HG02943 (cell line): ENCODE measurements around the gene GALNT18.
"Not testable (repeated sequence)": the region's sequence is repeated elsewhere in the genome, so short reads cannot be mapped to it uniquely, and the experiment has no call there.

ENCODE experiments used
- ATAC-seq: cut with Tn5 transposase; IDR thresholded peaks from one replicate; pipeline ENCODE4 v1.9.1; 2021; ENCODE audit warnings: mild to moderate bottlenecking, low read depth, moderate library complexity; ENCODE audit not compliant: unreplicated experiment

GALNT18 gene

GRCh38 chr11:11372461-11372860 is 249.3 kb downstream of the GALNT18 start:
- no peak for ATAC-seq

GRCh38 chr11:11370962-11371303 is 250.9 kb downstream of the GALNT18 start:
- ATAC-seq: no peak

- no peak for ATAC-seq
These were observed 251.4 kb downstream of the GALNT18 start for GRCh38 chr11:11370255-11370961.

- ATAC-seq: no peak
These were observed 255.0 kb downstream of the GALNT18 start for GRCh38 chr11:11366793-11367192.

- ATAC-seq: no peak
These were observed 258.1 kb downstream of the GALNT18 start for GRCh38 chr11:11363674-11364073.

- no peak for ATAC-seq
These were observed 262.2 kb downstream of the GALNT18 start for GRCh38 chr11:11359611-11360010.

- no peak for ATAC-seq
These were observed 265.0 kb downstream of the GALNT18 start for GRCh38 chr11:11356842-11357241.

- not testable (repeated sequence) for ATAC-seq
These were observed 268.9 kb downstream of the GALNT18 start, which contains the start of gene CSNK2A3 for GRCh38 chr11:11352878-11353277. CSNK2A3 (minus strand) TSS chr11:11353250; CDS start chr11:11353119, 131 bp downstream.

- not testable (repeated sequence) for ATAC-seq
These were observed 270.0 kb downstream of the GALNT18 start for GRCh38 chr11:11351851-11352250.

- no peak for ATAC-seq
These were observed 270.7 kb downstream of the GALNT18 start for GRCh38 chr11:11351042-11351586.

- ATAC-seq: no peak
These were observed 271.9 kb downstream of the GALNT18 start for GRCh38 chr11:11349870-11350337.

GRCh38 chr11:11349106-11349825 is 272.5 kb downstream of the GALNT18 start:
- no peak for ATAC-seq

GRCh38 chr11:11348303-11348702 is 273.5 kb downstream of the GALNT18 start:
- no peak for ATAC-seq

- ATAC-seq: no peak
These were observed 274.2 kb downstream of the GALNT18 start for GRCh38 chr11:11347592-11347991.

GRCh38 chr11:11346303-11346702 is 275.5 kb downstream of the GALNT18 start:
- ATAC-seq: no peak

GRCh38 chr11:11345099-11345498 is 276.7 kb downstream of the GALNT18 start:
- no peak for ATAC-seq

- no peak for ATAC-seq
These were observed 277.8 kb downstream of the GALNT18 start for GRCh38 chr11:11344045-11344444.

GRCh38 chr11:11338304-11338703 is 283.5 kb downstream of the GALNT18 start:
- ATAC-seq: no peak

- ATAC-seq: no peak
These were observed 285.1 kb downstream of the GALNT18 start for GRCh38 chr11:11336664-11337063.

- no peak for ATAC-seq
These were observed 286.8 kb downstream of the GALNT18 start for GRCh38 chr11:11335043-11335442.

- ATAC-seq: no peak
These were observed 287.2 kb downstream of the GALNT18 start for GRCh38 chr11:11334607-11335006.
